ENCODE data around the gene NR2F1-AS1. TPM values are rescaled to one million over a fixed set of nuclear protein-coding genes. Genes with fewer than 3 reads are reported as not detected.

NR2F1-AS1 gene
- polyA plus RNA-seq, 2 of the 4 experiments (the other 2 are of a cell fraction), result 5.5 to 8.3 TPM

DNA sequence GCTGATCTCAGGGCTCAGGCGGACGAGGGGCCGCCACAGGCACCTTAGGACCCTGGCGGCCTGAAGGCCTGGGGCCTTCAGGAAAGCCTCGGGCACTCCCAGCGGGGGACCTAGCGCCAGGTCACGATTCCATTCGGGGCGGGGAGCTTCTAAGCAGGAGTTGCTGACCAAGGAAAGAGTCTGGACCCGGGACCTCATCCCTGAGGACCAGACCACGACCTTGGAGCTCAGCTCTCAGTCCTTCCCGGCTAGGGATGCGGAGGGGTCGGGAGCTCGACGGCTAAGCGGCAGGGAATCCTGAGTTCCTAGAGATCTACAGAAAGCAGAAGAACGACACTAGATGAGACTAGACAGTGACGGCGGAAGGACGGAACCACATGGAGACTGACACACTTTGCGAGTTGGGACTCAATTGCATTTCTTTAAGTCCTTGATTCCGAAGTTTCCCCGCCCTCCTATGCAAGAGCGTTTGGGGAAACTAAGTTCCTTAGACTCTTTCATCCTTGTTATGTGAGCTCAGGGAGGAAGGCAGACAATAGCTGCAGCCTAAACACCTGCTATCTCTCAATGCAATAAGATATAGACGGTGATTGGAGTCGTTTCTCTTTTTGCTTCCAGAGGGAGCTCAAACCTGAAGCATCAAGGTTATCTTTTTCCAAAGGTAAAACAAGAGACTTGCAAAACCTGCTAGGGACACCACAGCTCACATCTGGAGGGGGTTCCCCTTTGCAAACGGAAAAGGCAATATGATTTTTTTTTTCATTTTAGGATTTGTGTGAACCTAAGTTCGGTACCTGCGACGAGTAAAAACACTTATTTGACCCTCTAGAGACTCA is 9.7 kb downstream of the NR2F1-AS1 start:
- DNase-seq (ENCODE audit: low read depth in 1 of 2, low spot score in 1 of 2) (no peak), FAIRE-seq (no peak), ATAC-seq (no peak)
- TF ChIP-seq EHMT2 (IDR thresholded peaks at IDR 0.05; ENCODE audit: low read depth), result no peak
- TF ChIP-seq HOXB5 (CRISPR knock-in tag; IDR thresholded peaks at IDR 0.05), result no peak
- TF ChIP-seq ZC3H11A (IDR thresholded peaks at IDR 0.05), result no peak
- TF ChIP-seq ZNF302 (CRISPR knock-in tag; IDR thresholded peaks at IDR 0.05), result no peak
- Histone ChIP-seq H3K4me3 (no peak overlapping the region), H3K9me3 (no peaks in the 10 kb centered on the region), H3K4me2 (no peak overlapping the region), H3K27ac (no peak overlapping the region), H3K4me1 (no peaks in the 10 kb centered on the region)
- WGBS (ENCODE audit: missing lambda C conversion rate), result 93% methylated on average over 32 of the region's 32 CpGs
- ChIA-PET CTCF (no interaction called here), POLR2A (interaction anchor here (0.6 kb wide), 1 partner anchor 9 kb away, joined by 7 read pairs; no protein-coding TSS in a partner anchor)

DNA sequence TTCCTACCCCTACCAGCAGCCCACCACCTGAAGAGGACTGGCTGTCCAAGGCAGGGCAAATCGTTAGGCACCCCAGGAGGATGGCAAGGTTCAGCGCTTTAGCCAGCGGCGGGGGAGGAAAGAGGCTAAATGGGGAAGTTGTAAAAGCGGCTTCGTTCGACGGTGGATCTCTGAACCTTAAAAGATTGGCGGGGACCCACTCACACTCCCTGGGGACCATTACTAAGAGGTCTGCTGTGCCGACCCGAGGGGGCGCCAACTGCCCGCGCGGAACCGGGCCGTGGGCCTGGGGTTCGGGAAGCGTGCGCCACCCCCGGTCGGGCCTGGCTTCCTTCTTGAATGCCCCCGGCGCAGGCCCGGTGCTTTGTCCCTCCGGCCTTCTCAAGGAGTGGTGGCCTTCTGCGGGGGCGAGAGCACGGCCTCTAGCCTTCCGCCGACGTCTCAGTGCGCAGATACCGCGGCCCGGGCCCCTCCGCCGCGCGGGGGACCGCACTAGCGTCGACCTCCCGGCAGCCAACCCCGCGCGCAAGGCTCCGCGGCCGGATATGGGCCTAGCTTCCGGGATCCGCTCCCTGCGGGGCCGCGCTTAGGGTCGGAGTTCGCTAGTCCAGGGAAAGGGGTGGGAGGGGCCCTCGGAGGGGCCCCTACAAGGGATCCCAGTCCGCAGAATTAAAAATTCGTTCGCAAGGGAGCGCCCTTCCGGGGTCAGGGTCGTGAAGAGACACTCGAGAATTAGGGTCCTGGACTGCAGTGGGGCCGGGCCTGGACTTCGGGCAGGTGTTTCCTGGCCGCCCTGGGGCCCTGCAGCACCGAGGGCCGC is 10.5 kb downstream of the NR2F1-AS1 start:
- H3K9me3 ChIP-seq, result no peaks in the 10 kb centered on the region
- DNase-seq (ENCODE audit: low read depth in 1 of 2, low spot score in 1 of 2) (no peak), ATAC-seq (no peak), FAIRE-seq (no peak)
- H3K4me2 ChIP-seq, result no peak overlapping the region
- ChIA-PET CTCF (no interaction called here), POLR2A (no interaction called here)
- TF ChIP-seq RFX5 (IDR thresholded peaks at IDR 0.05) (no peak), FOSL2 (IDR thresholded peaks at IDR 0.05) (no peak), FOSL2 (CRISPR knock-in tag; IDR thresholded peaks at IDR 0.05) (no peak), NR3C1 (IDR thresholded peaks at IDR 0.05) (no peak), TP53 (CRISPR knock-in tag; IDR thresholded peaks at IDR 0.05) (no peak), SMC3 (IDR thresholded peaks at IDR 0.05) (no peak), CBX8 (IDR thresholded peaks at IDR 0.05) (no peak), MAZ (IDR thresholded peaks at IDR 0.05; ENCODE audit: borderline replicate concordance, low read depth, low read length) (no peak), CEBPB (IDR thresholded peaks at IDR 0.05) (no peak), JUN (IDR thresholded peaks at IDR 0.05) (no peak), GATA3 (IDR thresholded peaks at IDR 0.05; ENCODE audit: borderline replicate concordance) (no peak), PHF8 (IDR thresholded peaks at IDR 0.05; ENCODE audit: borderline replicate concordance, low read depth) (no peak), JUNB (IDR thresholded peaks at IDR 0.05) (no peak)
- TF ChIP-seq, protein P1, sequence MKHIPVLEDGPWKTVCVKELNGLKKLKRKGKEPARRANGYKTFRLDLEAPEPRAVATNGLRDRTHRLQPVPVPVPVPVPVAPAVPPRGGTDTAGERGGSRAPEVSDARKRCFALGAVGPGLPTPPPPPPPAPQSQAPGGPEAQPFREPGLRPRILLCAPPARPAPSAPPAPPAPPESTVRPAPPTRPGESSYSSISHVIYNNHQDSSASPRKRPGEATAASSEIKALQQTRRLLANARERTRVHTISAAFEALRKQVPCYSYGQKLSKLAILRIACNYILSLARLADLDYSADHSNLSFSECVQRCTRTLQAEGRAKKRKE (CRISPR knock-in tag; IDR thresholded peaks at IDR 0.05; ENCODE audit: low read depth), result no peak
- TF ChIP-seq, protein P2, sequence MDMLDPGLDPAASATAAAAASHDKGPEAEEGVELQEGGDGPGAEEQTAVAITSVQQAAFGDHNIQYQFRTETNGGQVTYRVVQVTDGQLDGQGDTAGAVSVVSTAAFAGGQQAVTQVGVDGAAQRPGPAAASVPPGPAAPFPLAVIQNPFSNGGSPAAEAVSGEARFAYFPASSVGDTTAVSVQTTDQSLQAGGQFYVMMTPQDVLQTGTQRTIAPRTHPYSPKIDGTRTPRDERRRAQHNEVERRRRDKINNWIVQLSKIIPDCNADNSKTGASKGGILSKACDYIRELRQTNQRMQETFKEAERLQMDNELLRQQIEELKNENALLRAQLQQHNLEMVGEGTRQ (IDR thresholded peaks at IDR 0.05), result no peak
- TF ChIP-seq, protein P3, sequence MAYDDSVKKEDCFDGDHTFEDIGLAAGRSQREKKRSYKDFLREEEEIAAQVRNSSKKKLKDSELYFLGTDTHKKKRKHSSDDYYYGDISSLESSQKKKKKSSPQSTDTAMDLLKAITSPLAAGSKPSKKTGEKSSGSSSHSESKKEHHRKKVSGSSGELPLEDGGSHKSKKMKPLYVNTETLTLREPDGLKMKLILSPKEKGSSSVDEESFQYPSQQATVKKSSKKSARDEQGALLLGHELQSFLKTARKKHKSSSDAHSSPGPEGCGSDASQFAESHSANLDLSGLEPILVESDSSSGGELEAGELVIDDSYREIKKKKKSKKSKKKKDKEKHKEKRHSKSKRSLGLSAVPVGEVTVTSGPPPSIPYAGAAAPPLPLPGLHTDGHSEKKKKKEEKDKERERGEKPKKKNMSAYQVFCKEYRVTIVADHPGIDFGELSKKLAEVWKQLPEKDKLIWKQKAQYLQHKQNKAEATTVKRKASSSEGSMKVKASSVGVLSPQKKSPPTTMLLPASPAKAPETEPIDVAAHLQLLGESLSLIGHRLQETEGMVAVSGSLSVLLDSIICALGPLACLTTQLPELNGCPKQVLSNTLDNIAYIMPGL (CRISPR knock-in tag; IDR thresholded peaks at IDR 0.05; ENCODE audit: borderline replicate concordance), result no peak
- TF ChIP-seq, protein P4, sequence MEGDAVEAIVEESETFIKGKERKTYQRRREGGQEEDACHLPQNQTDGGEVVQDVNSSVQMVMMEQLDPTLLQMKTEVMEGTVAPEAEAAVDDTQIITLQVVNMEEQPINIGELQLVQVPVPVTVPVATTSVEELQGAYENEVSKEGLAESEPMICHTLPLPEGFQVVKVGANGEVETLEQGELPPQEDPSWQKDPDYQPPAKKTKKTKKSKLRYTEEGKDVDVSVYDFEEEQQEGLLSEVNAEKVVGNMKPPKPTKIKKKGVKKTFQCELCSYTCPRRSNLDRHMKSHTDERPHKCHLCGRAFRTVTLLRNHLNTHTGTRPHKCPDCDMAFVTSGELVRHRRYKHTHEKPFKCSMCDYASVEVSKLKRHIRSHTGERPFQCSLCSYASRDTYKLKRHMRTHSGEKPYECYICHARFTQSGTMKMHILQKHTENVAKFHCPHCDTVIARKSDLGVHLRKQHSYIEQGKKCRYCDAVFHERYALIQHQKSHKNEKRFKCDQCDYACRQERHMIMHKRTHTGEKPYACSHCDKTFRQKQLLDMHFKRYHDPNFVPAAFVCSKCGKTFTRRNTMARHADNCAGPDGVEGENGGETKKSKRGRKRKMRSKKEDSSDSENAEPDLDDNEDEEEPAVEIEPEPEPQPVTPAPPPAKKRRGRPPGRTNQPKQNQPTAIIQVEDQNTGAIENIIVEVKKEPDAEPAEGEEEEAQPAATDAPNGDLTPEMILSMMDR (IDR thresholded peaks at IDR 0.05), result no peak
- TF ChIP-seq, protein P5, sequence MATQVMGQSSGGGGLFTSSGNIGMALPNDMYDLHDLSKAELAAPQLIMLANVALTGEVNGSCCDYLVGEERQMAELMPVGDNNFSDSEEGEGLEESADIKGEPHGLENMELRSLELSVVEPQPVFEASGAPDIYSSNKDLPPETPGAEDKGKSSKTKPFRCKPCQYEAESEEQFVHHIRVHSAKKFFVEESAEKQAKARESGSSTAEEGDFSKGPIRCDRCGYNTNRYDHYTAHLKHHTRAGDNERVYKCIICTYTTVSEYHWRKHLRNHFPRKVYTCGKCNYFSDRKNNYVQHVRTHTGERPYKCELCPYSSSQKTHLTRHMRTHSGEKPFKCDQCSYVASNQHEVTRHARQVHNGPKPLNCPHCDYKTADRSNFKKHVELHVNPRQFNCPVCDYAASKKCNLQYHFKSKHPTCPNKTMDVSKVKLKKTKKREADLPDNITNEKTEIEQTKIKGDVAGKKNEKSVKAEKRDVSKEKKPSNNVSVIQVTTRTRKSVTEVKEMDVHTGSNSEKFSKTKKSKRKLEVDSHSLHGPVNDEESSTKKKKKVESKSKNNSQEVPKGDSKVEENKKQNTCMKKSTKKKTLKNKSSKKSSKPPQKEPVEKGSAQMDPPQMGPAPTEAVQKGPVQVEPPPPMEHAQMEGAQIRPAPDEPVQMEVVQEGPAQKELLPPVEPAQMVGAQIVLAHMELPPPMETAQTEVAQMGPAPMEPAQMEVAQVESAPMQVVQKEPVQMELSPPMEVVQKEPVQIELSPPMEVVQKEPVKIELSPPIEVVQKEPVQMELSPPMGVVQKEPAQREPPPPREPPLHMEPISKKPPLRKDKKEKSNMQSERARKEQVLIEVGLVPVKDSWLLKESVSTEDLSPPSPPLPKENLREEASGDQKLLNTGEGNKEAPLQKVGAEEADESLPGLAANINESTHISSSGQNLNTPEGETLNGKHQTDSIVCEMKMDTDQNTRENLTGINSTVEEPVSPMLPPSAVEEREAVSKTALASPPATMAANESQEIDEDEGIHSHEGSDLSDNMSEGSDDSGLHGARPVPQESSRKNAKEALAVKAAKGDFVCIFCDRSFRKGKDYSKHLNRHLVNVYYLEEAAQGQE (IDR thresholded peaks at IDR 0.05), result no peak
- no peak overlapping the region for H3K27ac ChIP-seq
- 94% methylated on average over 59 of the region's 70 CpGs for WGBS (ENCODE audit: missing lambda C conversion rate)
- no peak overlapping the region for H3K4me3 ChIP-seq
- no peaks in the 10 kb centered on the region for H3K4me1 ChIP-seq

Measured in A549 (cell line).